GM19467 (cell line): Measurements from ENCODE around the gene ACMSD.
"Not testable (repeated sequence)": the region's sequence is repeated elsewhere in the genome, so short reads cannot be mapped to it uniquely, and the experiment has no call there.

Source experiments
- ATAC-seq: cut with Tn5 transposase; IDR thresholded peaks from one replicate; pipeline ENCODE4 v1.9.1; 2021; ENCODE audit warnings: mild to moderate bottlenecking, moderate library complexity; ENCODE audit not compliant: unreplicated experiment

ACMSD gene

GRCh38 chr2:134903701-134904100, 65.3 kb downstream of the ACMSD start:
- not testable (repeated sequence) for ATAC-seq

GRCh38 chr2:134905168-134905567, 66.8 kb downstream of the ACMSD start:
- ATAC-seq: no peak

- no peak for ATAC-seq
These were observed 68.3 kb downstream of the ACMSD start for GRCh38 chr2:134906726-134907125.

GRCh38 chr2:134907441-134908116, 69.2 kb downstream of the ACMSD start:
- ATAC-seq: not testable (repeated sequence)

GRCh38 chr2:134910763-134911399, 72.5 kb downstream of the ACMSD start:
- ATAC-seq: no peak

- ATAC-seq: no peak
These were observed 73.0 kb downstream of the ACMSD start for GRCh38 chr2:134911400-134911785.

- ATAC-seq: no peak
These were observed 73.9 kb downstream of the ACMSD start for GRCh38 chr2:134912361-134912760.

GRCh38 chr2:134917360-134917865, 79.0 kb downstream of the ACMSD start:
- ATAC-seq: no peak

GRCh38 chr2:134917888-134918525, 79.6 kb downstream of the ACMSD start:
- ATAC-seq: peak; percentile 76

- peak; percentile 80 for ATAC-seq
These were observed 80.3 kb downstream of the ACMSD start, which contains the start of gene CCNT2 for GRCh38 chr2:134918526-134919340. Gene CCNT2, plus strand, starts transcription at chr2:134918822. Its CDS starts 33 bp downstream, at chr2:134918855.

- no peak for ATAC-seq
These were observed 81.2 kb downstream of the ACMSD start for GRCh38 chr2:134919341-134920210.

- ATAC-seq: no peak
These were observed 86.5 kb downstream of the ACMSD start for GRCh38 chr2:134924912-134925311.

- no peak for ATAC-seq
These were observed 88.0 kb downstream of the ACMSD start for GRCh38 chr2:134926231-134926931.

GRCh38 chr2:134927195-134927594, 88.8 kb downstream of the ACMSD start:
- no peak for ATAC-seq

GRCh38 chr2:134932864-134933526, 94.6 kb downstream of the ACMSD start:
- ATAC-seq: no peak

- no peak for ATAC-seq
These were observed 95.3 kb downstream of the ACMSD start for GRCh38 chr2:134933732-134934131.

- no peak for ATAC-seq
These were observed 95.7 kb downstream of the ACMSD start for GRCh38 chr2:134934150-134934549.

- ATAC-seq: no peak
These were observed 96.2 kb downstream of the ACMSD start for GRCh38 chr2:134934641-134935040.

- no peak for ATAC-seq
These were observed 98.3 kb downstream of the ACMSD start for GRCh38 chr2:134936691-134937090.
